Sigmoid colon (tissue), 7 donors: ENCODE results near the gene PCLAF. TPM values are rescaled to one million over a fixed set of nuclear protein-coding genes. Genes with fewer than 3 reads are reported as not detected.
"Not testable (repeated sequence)": the region's sequence is repeated elsewhere in the genome, so short reads cannot be mapped to it uniquely, and the experiment has no call there.

Source experiments
- DNase-seq: peaks from one replicate; pipeline ENCODE4 v3.0.0-alpha.2; 2019
- H3K27ac ChIP-seq, 4 donors: fragments of 200-600 bp; sonication (generic); one replicate each; pipeline ENCODE4 v1.5.1; 2016 to 2019; ENCODE audit warnings: mild to moderate bottlenecking in 1 of 4
- H3K27me3 ChIP-seq, 3 donors: fragments of 200-600 bp; sonication (generic); one replicate each; pipeline ENCODE4 v1.5.1; 2019; ENCODE audit warnings: mild to moderate bottlenecking in 1 of 3
- H3K36me3 ChIP-seq, 4 donors: fragments of 200-600 bp; sonication (generic); one replicate each; pipeline ENCODE4 v1.5.1; 2016 to 2019
- H3K4me1 ChIP-seq, 4 donors: fragments of 200-600 bp; sonication (generic); one replicate each; pipeline ENCODE4 v1.5.1; 2017 to 2019
- H3K4me3 ChIP-seq, 4 donors: fragments of 200-600 bp; sonication (generic); one replicate each; pipeline ENCODE4 v1.5.1; 2017 to 2019; ENCODE audit warnings: mild to moderate bottlenecking in 2 of 4, moderate library complexity in 1 of 4
- H3K9me3 ChIP-seq, 4 donors: fragments of 200-600 bp in 3 of 4; sonication (generic) in 3 of 4; one replicate each; pipeline versions ENCODE4 v1.5.1 to v1.6.1; 2013 to 2019
- EP300 ChIP-seq, 4 donors: sonication (generic); formaldehyde crosslinking; IDR thresholded peaks; one replicate each; pipeline ENCODE4 v1.6.1; 2017; ENCODE audit warnings: antibody characterized with exemption in 4 of 4
- POLR2A ChIP-seq, 2 donors: fragments of 450-650 bp; IDR thresholded peaks; one replicate each; pipeline ENCODE4 v1.6.1; 2016; ENCODE audit warnings: antibody characterized with exemption in 2 of 2, mild to moderate bottlenecking in 2 of 2, moderate library complexity in 2 of 2
- POLR2AphosphoS5 ChIP-seq, 4 donors: sonication (generic); formaldehyde crosslinking; IDR thresholded peaks; one replicate each; pipeline ENCODE4 v1.6.1; 2017; ENCODE audit warnings: antibody characterized with exemption in 4 of 4
- WGBS, 2 donors: extraction: QIAGEN DNeasy Blood & Tissue Kit; methylation state at CpG; one replicate each; pipeline ENCODE4 v1.1.7; 2013; 5-methylcytosine and 5-hydroxymethylcytosine counted together
- intact Hi-C: fragments of 100-400 bp; cut with DNase I; formaldehyde crosslinking; loops from one replicate; pipeline ENCODE4 v1.15.1; 2023
- polyA plus RNA-seq, 3 donors: library from polyadenylated mRNA; stranded (reverse); fragments of 200-250 nt; gene quantifications; one replicate each; pipeline ENCODE4 v1.2.3, GENCODE V29; 2013
- total RNA-seq, 4 donors: library from RNA; depleted of rRNA; stranded (reverse); fragments of >200 nt; gene quantifications; one replicate each; pipeline ENCODE4 v1.1.0, GENCODE V29; 2016
- TF ChIP-seq, protein P1 (sequence below), 4 experiments: fragments of 450-650 bp in 3 of 4; fragments of 200-600 bp in 1 of 4; IDR thresholded peaks; one replicate each; pipeline ENCODE4 v1.5.1; 2016 to 2019; ENCODE audit warnings: antibody characterized with exemption in 4 of 4, mild to moderate bottlenecking in 3 of 4, moderate library complexity in 2 of 4
- donor health status: healthy with polysubstance abuse.
- donor health status: Bipolar disorder and iron deficiency.
- donor health status: healthy.

The PCLAF gene
- total and polyA plus RNA-seq, 7 donors = 1.1 to 83.0 (median 6.5) TPM; not detected in 1

DNA sequence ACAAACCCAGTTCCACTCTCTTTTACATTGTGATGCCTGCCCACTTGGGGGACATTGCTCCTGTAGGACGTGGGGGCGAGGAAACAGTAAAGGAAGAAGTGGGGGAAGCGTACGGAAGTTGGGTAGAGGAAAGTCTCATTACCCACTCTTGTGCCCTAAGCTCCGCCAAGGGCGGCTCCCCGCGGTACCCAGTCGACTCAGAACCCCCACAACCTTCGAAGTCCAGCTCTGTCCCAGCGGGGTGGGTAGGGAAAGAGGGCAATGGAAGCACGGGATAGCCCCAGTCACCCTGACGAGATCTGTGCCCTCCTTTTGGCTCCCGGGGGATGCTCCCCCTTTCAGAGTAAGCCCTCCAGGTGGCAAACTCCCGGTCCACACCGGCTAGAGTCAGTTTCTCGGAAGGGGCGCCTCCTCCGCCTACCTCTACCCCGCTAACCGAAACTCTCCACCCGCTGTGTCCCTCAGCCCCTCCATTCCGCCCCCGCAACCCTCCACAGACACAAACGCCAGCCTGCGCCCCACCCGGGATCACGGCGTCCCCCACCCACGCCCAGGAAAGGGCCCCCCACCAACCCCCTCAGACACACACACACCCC is 25.8 kb downstream of the PCLAF start:
- peak overlapping the region; percentile 84 to 87 (median 84) for H3K27ac ChIP-seq
- intact Hi-C loops = loop anchor here (2.0 to 5.0 kb wide), 3 partner anchors 41 to 148 kb away; no protein-coding TSS in a partner anchor
- WGBS, 2 donors = 0% methylated on average over 30 of the region's 30 CpGs

DNA sequence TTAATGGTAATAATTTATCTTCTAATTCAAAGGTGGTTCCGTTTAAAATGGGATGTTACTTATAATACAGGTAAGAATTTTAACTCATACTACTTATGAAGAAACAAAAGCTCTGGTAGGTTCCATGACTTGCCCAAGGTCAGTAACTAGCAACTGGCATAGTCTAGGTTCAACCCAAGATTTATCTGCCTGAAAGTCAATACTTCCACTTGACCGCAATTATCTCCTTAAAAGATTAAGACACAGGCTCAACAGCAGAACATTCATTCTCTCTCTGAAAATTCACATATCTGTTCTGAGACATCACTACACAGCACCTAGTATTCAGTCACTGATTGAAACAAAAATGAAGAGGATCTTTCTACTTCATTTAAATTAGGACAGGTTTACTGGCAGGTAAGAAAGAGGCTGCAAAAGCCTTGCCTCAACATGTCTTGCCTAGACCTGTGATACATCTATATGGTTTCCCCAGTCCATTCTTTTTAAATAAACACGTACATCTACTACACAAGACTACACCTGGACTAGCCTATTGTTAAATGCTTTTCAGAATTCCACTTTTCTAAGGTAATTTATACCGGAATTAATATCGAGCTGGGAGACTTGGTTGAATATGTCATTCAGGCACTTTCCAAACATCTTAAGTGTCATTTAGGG is 26.4 kb downstream of the PCLAF start:
- intact Hi-C loops = loop anchor here (2.0 to 5.0 kb wide), 3 partner anchors 40 to 148 kb away; no protein-coding TSS in a partner anchor
- Histone ChIP-seq H3K36me3 (no peaks in the 10 kb centered on the region), H3K27me3 (no peaks in the 10 kb centered on the region)

More for the DNA sequence above, 25.8 kb downstream of the PCLAF start:
- no peak for TF ChIP-seq EP300 (IDR thresholded peaks at IDR 0.05)
- TF ChIP-seq, protein P1, sequence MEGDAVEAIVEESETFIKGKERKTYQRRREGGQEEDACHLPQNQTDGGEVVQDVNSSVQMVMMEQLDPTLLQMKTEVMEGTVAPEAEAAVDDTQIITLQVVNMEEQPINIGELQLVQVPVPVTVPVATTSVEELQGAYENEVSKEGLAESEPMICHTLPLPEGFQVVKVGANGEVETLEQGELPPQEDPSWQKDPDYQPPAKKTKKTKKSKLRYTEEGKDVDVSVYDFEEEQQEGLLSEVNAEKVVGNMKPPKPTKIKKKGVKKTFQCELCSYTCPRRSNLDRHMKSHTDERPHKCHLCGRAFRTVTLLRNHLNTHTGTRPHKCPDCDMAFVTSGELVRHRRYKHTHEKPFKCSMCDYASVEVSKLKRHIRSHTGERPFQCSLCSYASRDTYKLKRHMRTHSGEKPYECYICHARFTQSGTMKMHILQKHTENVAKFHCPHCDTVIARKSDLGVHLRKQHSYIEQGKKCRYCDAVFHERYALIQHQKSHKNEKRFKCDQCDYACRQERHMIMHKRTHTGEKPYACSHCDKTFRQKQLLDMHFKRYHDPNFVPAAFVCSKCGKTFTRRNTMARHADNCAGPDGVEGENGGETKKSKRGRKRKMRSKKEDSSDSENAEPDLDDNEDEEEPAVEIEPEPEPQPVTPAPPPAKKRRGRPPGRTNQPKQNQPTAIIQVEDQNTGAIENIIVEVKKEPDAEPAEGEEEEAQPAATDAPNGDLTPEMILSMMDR (IDR thresholded peaks at IDR 0.05) = no peak
- TF ChIP-seq POLR2A (IDR thresholded peaks at IDR 0.05) = no peak
- no peak for TF ChIP-seq POLR2AphosphoS5 (IDR thresholded peaks at IDR 0.05)
- H3K27me3 ChIP-seq = no peaks in the 10 kb centered on the region
- peak overlapping the region; percentile 79 to 98 (median 94) for H3K4me3 ChIP-seq
- DNase-seq = no peak
- no peaks in the 10 kb centered on the region for H3K36me3 ChIP-seq
- H3K4me1 ChIP-seq = peaks cover 0 to 21% (median 14%) of the 10 kb centered on the region in 4 donors
- no peaks in the 10 kb centered on the region for H3K9me3 ChIP-seq

DNA sequence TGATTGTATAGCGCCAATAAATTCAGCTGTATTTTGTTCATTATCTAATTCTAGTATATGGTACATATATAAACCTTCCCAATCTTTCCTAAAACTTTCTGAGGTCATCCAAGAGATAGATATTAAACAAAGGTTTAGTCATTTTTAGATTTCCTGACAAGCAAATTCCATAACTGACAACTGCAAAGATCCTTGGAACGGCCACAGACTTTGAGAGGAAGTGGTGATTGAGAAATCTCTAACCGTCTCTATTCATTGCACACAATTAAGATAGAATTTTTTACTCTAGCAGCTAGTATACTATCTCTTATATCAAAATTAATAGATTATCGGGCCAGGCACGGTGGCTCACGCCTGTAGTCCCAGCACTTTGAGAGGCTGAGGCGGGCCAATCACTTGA is 30.0 kb downstream of the PCLAF start:
- Histone ChIP-seq H3K9me3 (no peaks in the 10 kb centered on the region), H3K4me3 (no peak overlapping the region), H3K4me1 (peaks cover 0 to 15% (median 11%) of the 10 kb centered on the region in 4 donors), H3K27me3 (no peaks in the 10 kb centered on the region), H3K27ac (no peak overlapping the region), H3K36me3 (no peaks in the 10 kb centered on the region)
- TF ChIP-seq POLR2AphosphoS5 (IDR thresholded peaks at IDR 0.05) = no peak
- no peak for TF ChIP-seq POLR2A (IDR thresholded peaks at IDR 0.05)
- no peak for TF ChIP-seq EP300 (IDR thresholded peaks at IDR 0.05)
- TF ChIP-seq, protein P1 (IDR thresholded peaks at IDR 0.05) = no peak
- DNase-seq = no peak
- intact Hi-C loops = no loop called here
- 85 to 89% methylated on average over 7 of the region's 7 CpGs for WGBS, 2 donors

More for the DNA sequence above, 26.4 kb downstream of the PCLAF start:
- H3K4me1 ChIP-seq = peaks cover 0 to 21% (median 14%) of the 10 kb centered on the region in 4 donors
- peak overlapping the region in 3 of 4 donors; percentile 84 to 87 (median 85) for H3K27ac ChIP-seq
- peak overlapping the region; percentile 79 to 98 (median 94) for H3K4me3 ChIP-seq
- no peaks in the 10 kb centered on the region for H3K9me3 ChIP-seq
- no peak for TF ChIP-seq POLR2A (IDR thresholded peaks at IDR 0.05)
- 34 to 40% methylated on average over 5 of the region's 5 CpGs for WGBS, 2 donors
- no peak for DNase-seq

DNA sequence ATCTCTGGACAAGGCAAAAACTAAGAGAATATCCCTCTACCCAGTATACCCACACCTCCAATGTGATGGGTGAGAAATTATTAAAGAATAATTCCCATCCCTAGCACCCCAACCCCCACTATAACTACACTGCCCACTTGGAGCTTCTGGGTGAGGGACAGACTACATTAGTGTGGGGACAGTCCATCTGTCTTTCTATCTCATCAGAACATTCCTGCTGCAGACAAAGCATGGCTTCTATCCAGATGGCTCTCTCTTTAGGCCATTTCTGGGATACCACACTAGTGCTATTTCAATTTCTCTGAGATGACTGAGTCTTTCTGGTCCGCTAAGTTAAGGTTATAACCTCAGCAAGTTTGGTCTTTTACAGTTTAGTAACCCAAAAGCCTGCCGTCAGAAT is 31.9 kb downstream of the PCLAF start:
- intact Hi-C loops = no loop called here
- TF ChIP-seq, protein P1 (IDR thresholded peaks at IDR 0.05) = no peak
- no peak for TF ChIP-seq POLR2AphosphoS5 (IDR thresholded peaks at IDR 0.05)
- no peak for TF ChIP-seq EP300 (IDR thresholded peaks at IDR 0.05)
- no peak for TF ChIP-seq POLR2A (IDR thresholded peaks at IDR 0.05)
- H3K27me3 ChIP-seq = no peaks in the 10 kb centered on the region
- 94 to 96% methylated on average over 2 of the region's 2 CpGs for WGBS, 2 donors
- H3K4me1 ChIP-seq = peaks cover 0 to 6% (median under 1%) of the 10 kb centered on the region in 4 donors
- H3K27ac ChIP-seq = no peak overlapping the region
- DNase-seq = no peak
- no peaks in the 10 kb centered on the region for H3K36me3 ChIP-seq
- no peak overlapping the region for H3K4me3 ChIP-seq
- no peaks in the 10 kb centered on the region for H3K9me3 ChIP-seq

DNA sequence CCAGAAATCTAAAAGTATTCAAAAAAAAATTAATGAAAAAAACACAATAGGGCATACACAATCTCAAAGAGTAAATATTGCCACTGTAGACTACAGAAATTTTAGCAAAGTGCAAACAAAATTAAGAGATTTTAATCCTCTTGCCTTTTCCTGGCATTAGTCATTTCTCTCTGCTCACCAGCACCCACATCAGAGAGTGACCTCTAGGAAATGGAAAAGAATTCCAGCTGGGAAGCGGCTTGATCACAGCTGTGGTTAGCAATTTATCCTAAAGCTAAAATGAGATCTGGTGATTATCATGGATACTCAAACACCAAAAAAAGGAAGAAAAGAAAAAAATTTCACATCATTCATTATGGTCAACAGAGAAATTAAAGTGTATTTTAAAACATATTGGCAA is 32.8 kb downstream of the PCLAF start:
- DNase-seq = no peak
- Histone ChIP-seq H3K9me3 (no peaks in the 10 kb centered on the region), H3K4me3 (no peak overlapping the region), H3K36me3 (no peaks in the 10 kb centered on the region), H3K27me3 (no peaks in the 10 kb centered on the region), H3K4me1 (peaks cover 0 to 5% (median 0%) of the 10 kb centered on the region in 4 donors), H3K27ac (no peak overlapping the region)
- TF ChIP-seq EP300 (IDR thresholded peaks at IDR 0.05) = no peak
- TF ChIP-seq POLR2A (IDR thresholded peaks at IDR 0.05) = no peak
- no peak for TF ChIP-seq POLR2AphosphoS5 (IDR thresholded peaks at IDR 0.05)
- TF ChIP-seq, protein P1 (IDR thresholded peaks at IDR 0.05) = no peak
- intact Hi-C loops = no loop called here
- WGBS, 2 donors = 88 to 95% methylated on average over 1 of the region's 1 CpG

DNA sequence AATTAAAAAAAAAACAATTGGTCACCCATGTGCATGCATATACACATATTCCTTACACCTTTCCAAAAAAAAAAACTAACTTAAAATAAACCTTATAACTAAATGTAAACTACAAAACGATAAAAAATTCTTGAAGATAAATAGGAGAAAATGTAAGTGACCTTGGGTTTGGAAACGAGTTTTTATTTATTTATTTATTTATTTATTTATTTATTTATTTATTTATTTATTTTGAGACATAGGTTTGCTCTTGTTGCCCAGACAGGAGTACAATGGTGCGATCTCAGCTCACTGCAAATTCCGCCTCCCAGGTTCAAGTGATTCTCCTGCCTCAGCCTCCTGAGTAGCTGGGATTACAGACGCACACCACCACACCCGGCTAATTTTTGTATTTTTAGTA is 35.0 kb downstream of the PCLAF start:
- DNase-seq, H3K4me3 ChIP-seq, H3K4me1 ChIP-seq, H3K9me3 ChIP-seq, H3K27me3 ChIP-seq, H3K27ac ChIP-seq, H3K36me3 ChIP-seq, intact Hi-C loops: not testable (repeated sequence)
- whole genome bisulfite sequencing, 2 donors = 91 to 96% methylated on average over 6 of the region's 6 CpGs
